AG09309 (cell line): ENCODE results near the gene SCAND1.
A peak's percentile ranks its signal among the peaks of the same experiment; 100 is the strongest.

Experiments
- DNase-seq: peaks from one replicate; pipeline ENCODE4 v3.0.0-alpha.2; 2010; ENCODE audit warnings: low read depth
- H3K4me3 ChIP-seq: 2 replicates; pipeline ENCODE4 v1.5.1; 2011; ENCODE audit warnings: mild to moderate bottlenecking, low read depth, low read length, moderate library complexity; ENCODE audit not compliant: control insufficient read depth
- TF ChIP-seq, protein P1 (sequence below): IDR thresholded peaks from 2 replicates; pipeline ENCODE4 v1.5.1; 2011; ENCODE audit warnings: mild to moderate bottlenecking, low read depth, low read length, inconsistent platforms; ENCODE audit not compliant: insufficient read depth, control insufficient read depth; ENCODE audit errors: missing control alignments

The SCAND1 gene

DNA sequence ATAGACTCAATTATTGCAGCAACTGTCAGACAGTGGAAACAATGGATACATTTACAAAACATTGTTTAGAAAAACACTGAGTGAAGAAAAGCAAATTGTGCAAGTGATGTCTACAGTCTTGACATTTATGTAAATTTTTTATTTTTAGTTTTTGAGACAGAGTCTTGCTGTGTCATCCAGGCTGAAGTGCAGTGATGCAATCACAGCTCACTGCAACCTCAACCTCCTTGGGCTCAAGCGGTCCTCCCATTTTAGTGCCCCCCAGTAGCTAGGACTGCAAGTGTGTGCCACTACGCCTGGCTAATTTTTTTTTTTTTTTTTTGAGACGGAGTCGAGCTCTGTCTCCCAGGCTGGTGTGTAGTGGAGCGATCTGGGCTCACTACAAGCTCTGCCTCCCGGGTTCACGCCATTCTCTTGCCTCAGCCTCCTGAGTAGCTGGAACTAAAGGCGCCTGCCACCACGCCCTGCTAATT is 23.8 kb upstream of the SCAND1 start:
- DNase-seq = peak; percentile 21
- H3K4me3 ChIP-seq = no peak overlapping the region
- TF ChIP-seq, protein P1, sequence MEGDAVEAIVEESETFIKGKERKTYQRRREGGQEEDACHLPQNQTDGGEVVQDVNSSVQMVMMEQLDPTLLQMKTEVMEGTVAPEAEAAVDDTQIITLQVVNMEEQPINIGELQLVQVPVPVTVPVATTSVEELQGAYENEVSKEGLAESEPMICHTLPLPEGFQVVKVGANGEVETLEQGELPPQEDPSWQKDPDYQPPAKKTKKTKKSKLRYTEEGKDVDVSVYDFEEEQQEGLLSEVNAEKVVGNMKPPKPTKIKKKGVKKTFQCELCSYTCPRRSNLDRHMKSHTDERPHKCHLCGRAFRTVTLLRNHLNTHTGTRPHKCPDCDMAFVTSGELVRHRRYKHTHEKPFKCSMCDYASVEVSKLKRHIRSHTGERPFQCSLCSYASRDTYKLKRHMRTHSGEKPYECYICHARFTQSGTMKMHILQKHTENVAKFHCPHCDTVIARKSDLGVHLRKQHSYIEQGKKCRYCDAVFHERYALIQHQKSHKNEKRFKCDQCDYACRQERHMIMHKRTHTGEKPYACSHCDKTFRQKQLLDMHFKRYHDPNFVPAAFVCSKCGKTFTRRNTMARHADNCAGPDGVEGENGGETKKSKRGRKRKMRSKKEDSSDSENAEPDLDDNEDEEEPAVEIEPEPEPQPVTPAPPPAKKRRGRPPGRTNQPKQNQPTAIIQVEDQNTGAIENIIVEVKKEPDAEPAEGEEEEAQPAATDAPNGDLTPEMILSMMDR = no peak

DNA sequence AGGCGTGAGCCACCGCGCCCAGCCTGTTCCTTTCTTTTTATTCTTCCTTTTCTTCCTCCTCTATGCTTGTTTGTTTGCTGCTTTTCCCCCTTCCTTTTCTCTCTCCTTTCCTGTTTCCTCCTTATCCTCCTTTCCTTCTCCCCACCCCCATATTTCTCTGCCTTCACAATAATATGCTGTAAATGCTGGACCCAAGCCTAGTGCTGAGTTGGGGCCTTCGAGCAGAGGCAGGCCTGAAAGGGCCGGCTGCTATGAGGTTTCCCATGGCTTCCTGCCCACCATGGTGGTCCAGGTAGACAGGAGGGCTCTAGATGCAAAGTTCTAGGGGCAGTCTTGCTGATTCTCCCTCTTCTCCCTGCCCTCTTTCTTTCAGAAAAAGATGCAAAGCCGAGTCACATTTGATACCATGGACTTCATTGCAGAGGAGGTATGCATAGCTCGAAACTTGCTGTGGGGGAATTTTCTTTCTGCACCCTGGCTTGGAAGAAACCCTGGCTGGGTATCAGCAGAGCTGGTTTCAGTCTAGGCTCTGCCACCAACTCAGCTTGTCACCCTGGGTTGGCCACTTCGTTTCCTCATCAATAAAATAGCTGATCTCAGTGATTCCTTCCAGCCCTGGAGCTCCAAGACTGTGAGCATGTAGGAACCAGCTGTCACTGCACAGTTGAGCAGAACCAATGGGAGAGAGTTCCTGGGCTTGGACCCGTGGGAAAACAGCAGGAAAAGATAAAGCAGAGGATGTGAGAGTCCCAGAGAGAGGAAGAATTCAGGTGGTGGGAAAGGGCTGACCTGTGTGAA is 21.5 kb upstream of the SCAND1 start:
- TF ChIP-seq, protein P1 = no peak
- H3K4me3 ChIP-seq = no peak overlapping the region
- no peak for DNase-seq

DNA sequence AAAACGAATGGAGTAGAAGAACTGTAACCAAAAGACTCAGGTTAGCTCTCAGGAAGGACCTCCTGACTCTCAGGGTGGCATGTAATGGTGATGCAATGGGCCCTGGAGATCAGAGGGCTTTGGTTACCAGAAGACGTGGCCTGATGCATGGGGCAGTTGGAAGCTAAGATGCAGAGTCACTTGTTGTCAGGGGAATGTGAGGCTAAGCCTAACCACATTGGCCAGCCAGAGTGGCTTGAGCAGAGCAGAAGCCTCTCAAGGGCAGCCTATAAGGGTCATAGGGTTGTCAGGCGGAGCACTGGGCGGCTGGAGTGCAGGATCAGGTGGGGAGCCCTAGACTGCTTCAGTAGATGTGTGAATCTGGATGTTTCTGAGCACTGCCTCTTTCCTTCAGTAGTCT is 20.0 kb upstream of the SCAND1 start:
- TF ChIP-seq, protein P1 = no peak
- DNase-seq = no peak
- H3K4me3 ChIP-seq = no peak overlapping the region

DNA sequence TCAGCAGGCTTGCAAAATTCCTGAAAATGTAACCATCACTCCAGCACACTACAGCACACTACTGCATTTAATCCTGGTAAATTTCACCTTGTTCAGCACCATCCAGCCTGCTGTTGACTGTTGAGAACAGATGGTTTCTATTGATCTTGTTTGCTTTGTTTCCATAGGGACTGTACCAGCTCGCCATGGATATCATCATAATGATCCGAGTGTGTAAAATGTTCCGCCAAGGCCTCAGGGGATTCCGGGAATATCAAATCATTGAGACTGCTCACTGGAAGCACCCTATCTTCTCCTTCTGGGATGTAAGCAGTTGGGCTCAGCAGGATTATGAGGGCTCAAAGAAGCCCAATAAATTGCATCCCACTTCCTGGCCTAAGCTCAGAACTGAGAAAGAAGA is 18.2 kb upstream of the SCAND1 start:
- H3K4me3 ChIP-seq = no peak overlapping the region
- TF ChIP-seq, protein P1 = no peak

DNA sequence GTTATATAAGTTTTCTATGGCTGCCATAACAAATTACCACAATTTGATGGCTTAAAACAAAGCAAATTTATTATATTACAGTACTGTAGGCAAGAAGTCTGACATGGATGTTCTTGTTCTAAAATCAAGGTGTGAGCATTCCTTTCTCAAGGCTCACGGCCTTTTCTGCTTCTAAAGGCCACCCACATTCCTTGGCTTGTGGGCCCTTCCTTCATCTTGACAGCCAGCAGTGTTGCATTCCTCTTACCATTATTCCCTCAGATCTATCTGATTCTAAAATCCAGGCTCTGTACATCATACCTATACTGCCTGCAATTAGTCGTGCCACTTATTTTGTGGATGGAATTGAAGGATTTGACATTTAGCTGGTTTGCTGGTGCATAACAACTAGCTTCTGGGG is 17.7 kb upstream of the SCAND1 start:
- TF ChIP-seq, protein P1 = no peak
- H3K4me3 ChIP-seq = no peak overlapping the region
- DNase-seq = no peak

More for the DNA sequence above, 18.2 kb upstream of the SCAND1 start:
- DNase-seq = no peak

DNA sequence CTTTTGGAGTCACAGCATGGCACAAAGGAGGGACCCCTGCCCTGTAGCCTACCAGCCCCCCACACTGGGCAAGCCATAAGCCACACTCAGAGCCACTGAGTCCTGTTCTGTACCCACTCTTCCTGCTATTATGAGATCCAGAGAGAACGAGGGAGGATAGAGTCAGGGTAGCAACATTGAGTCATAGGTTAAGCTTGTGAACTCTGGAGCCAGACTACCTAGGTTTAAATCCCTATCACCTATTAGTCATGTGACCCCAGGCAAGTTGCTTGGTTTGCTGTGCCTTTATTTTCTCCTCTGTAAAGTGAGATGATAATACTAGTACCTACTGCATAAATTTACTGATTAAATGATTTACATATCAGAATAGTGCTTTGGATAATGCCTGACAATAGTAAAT is 14.6 kb upstream of the SCAND1 start:
- TF ChIP-seq, protein P1 = no peak
- no peak overlapping the region for H3K4me3 ChIP-seq
- no peak for DNase-seq
